ENCODE measurements around the gene CFAP58.
A peak's percentile ranks its signal among the peaks of the same experiment; 100 is the strongest.

Gene CFAP58

GRCh38 chr10:104403636-104404035 lies 50.0 kb downstream of the CFAP58 start:
- no peak overlapping the region for H3K27ac ChIP-seq
- no peak for TF ChIP-seq ZFX (IDR thresholded peaks at IDR 0.05; ENCODE audit: borderline replicate concordance)
- no peak for TF ChIP-seq CTCF (IDR thresholded peaks at IDR 0.05)

- peak; percentile 54 for TF ChIP-seq CTCF (IDR thresholded peaks at IDR 0.05)
- no peak for TF ChIP-seq ZFX (IDR thresholded peaks at IDR 0.05; ENCODE audit: borderline replicate concordance)
- H3K27ac ChIP-seq: no peak overlapping the region
Measured at GRCh38 chr10:104406715-104407650, 53.4 kb downstream of the CFAP58 start.

- H3K27ac ChIP-seq: no peak overlapping the region
- no peak for TF ChIP-seq CTCF (IDR thresholded peaks at IDR 0.05)
- no peak for TF ChIP-seq ZFX (IDR thresholded peaks at IDR 0.05; ENCODE audit: borderline replicate concordance)
Measured at GRCh38 chr10:104413528-104413927, 59.9 kb downstream of the CFAP58 start.

GRCh38 chr10:104415526-104416165 lies 62.0 kb downstream of the CFAP58 start:
- H3K27ac ChIP-seq: no peak overlapping the region
- TF ChIP-seq CTCF (IDR thresholded peaks at IDR 0.05) (no peak), ZFX (IDR thresholded peaks at IDR 0.05; ENCODE audit: borderline replicate concordance) (no peak)

GRCh38 chr10:104416851-104417250 lies 63.2 kb downstream of the CFAP58 start:
- H3K27ac ChIP-seq: no peak overlapping the region
- TF ChIP-seq ZFX (IDR thresholded peaks at IDR 0.05; ENCODE audit: borderline replicate concordance): no peak
- TF ChIP-seq CTCF (IDR thresholded peaks at IDR 0.05): no peak

- no peak for TF ChIP-seq ZFX (IDR thresholded peaks at IDR 0.05; ENCODE audit: borderline replicate concordance)
- TF ChIP-seq CTCF (IDR thresholded peaks at IDR 0.05): no peak
- no peak overlapping the region for H3K27ac ChIP-seq
Measured at GRCh38 chr10:104417637-104418292, 64.1 kb downstream of the CFAP58 start.
